CD1c-positive myeloid dendritic cell (primary cell): ENCODE data around the gene SLC19A1.

Experiments used
- DNase-seq: peaks from one replicate; pipeline ENCODE4 v3.0.0-alpha.2; 2016; ENCODE audit errors: extremely low spot score

The SLC19A1 gene

GRCh38 chr21:45479691-45480675 is 62.3 kb downstream of the SLC19A1 start:
- DNase-seq = no peak

- no peak for DNase-seq
These were observed 63.2 kb downstream of the SLC19A1 start for GRCh38 chr21:45478816-45479669.

GRCh38 chr21:45478115-45478801 is 64.0 kb downstream of the SLC19A1 start:
- peak; percentile 90 for DNase-seq

GRCh38 chr21:45477176-45478114 is 64.8 kb downstream of the SLC19A1 start:
- no peak for DNase-seq

- no peak for DNase-seq
These were observed 65.7 kb downstream of the SLC19A1 start for GRCh38 chr21:45476582-45476981.

- no peak for DNase-seq
These were observed 66.3 kb downstream of the SLC19A1 start for GRCh38 chr21:45475797-45476570.

GRCh38 chr21:45475004-45475685 is 67.1 kb downstream of the SLC19A1 start:
- no peak for DNase-seq

GRCh38 chr21:45474323-45474950 is 67.8 kb downstream of the SLC19A1 start:
- DNase-seq = no peak

GRCh38 chr21:45473496-45474322 is 68.5 kb downstream of the SLC19A1 start:
- DNase-seq = no peak

GRCh38 chr21:45472445-45473365 is 69.5 kb downstream of the SLC19A1 start:
- no peak for DNase-seq

- DNase-seq = no peak
These were observed 70.6 kb downstream of the SLC19A1 start for GRCh38 chr21:45471525-45472221.

- DNase-seq = peak; percentile 67
These were observed 71.3 kb downstream of the SLC19A1 start for GRCh38 chr21:45470773-45471524.

- no peak for DNase-seq
These were observed 72.1 kb downstream of the SLC19A1 start for GRCh38 chr21:45470087-45470515.

- no peak for DNase-seq
These were observed 72.8 kb downstream of the SLC19A1 start for GRCh38 chr21:45469273-45470086.

- DNase-seq = no peak
These were observed 73.3 kb downstream of the SLC19A1 start for GRCh38 chr21:45468971-45469272.
